GM19328 (cell line): ENCODE results near the gene SNRNP70.
"Not testable (repeated sequence)": the region's sequence is repeated elsewhere in the genome, so short reads cannot be mapped to it uniquely, and the experiment has no call there.

ENCODE experiments used
- ATAC-seq: cut with Tn5 transposase; IDR thresholded peaks from one replicate; pipeline ENCODE4 v1.9.1; 2021; ENCODE audit warnings: mild to moderate bottlenecking, moderate library complexity; ENCODE audit not compliant: unreplicated experiment

The SNRNP70 gene

GRCh38 chr19:49119411-49120324 is 34.4 kb downstream of the SNRNP70 start, which contains the start of gene PPFIA3:
Gene PPFIA3, plus strand, starts transcription at chr19:49119544. Its CDS starts 8,330 bp downstream, at chr19:49127874.
- ATAC-seq = no peak

- ATAC-seq = no peak
Measured at GRCh38 chr19:49120325-49120683, 35.1 kb downstream of the SNRNP70 start.

GRCh38 chr19:49120868-49121267 is 35.6 kb downstream of the SNRNP70 start:
- ATAC-seq = no peak

- not testable (repeated sequence) for ATAC-seq
Measured at GRCh38 chr19:49121841-49122240, 36.6 kb downstream of the SNRNP70 start.

GRCh38 chr19:49123285-49123684 is 38.0 kb downstream of the SNRNP70 start:
- ATAC-seq = not testable (repeated sequence)

GRCh38 chr19:49125025-49125731 is 39.9 kb downstream of the SNRNP70 start:
- no peak for ATAC-seq

GRCh38 chr19:49126575-49126974 is 41.3 kb downstream of the SNRNP70 start:
- no peak for ATAC-seq

- not testable (repeated sequence) for ATAC-seq
Measured at GRCh38 chr19:49127225-49127624, 42.0 kb downstream of the SNRNP70 start.

GRCh38 chr19:49127674-49128544 is 42.7 kb downstream of the SNRNP70 start:
- peak; percentile 82 for ATAC-seq

- no peak for ATAC-seq
Measured at GRCh38 chr19:49128545-49129237, 43.4 kb downstream of the SNRNP70 start.

GRCh38 chr19:49129238-49129583 is 44.0 kb downstream of the SNRNP70 start:
- no peak for ATAC-seq

GRCh38 chr19:49130325-49130724 is 45.1 kb downstream of the SNRNP70 start:
- no peak for ATAC-seq

GRCh38 chr19:49132974-49133609 is 47.8 kb downstream of the SNRNP70 start:
- ATAC-seq = no peak

- no peak for ATAC-seq
Measured at GRCh38 chr19:49133621-49134454, 48.6 kb downstream of the SNRNP70 start.

GRCh38 chr19:49135686-49136085 is 50.4 kb downstream of the SNRNP70 start:
- no peak for ATAC-seq

- ATAC-seq = no peak
Measured at GRCh38 chr19:49136771-49137171, 51.5 kb downstream of the SNRNP70 start.

GRCh38 chr19:49140951-49141350 is 55.7 kb downstream of the SNRNP70 start:
- ATAC-seq = no peak

GRCh38 chr19:49141352-49141751 is 56.1 kb downstream of the SNRNP70 start:
- ATAC-seq = no peak

GRCh38 chr19:49142866-49143335 is 57.6 kb downstream of the SNRNP70 start:
- no peak for ATAC-seq
